ENCODE measurements around the gene ADCY6. TPM values are rescaled to one million over a fixed set of nuclear protein-coding genes. Genes with fewer than 3 reads are reported as not detected.

ADCY6 gene
- total RNA-seq, 4 donors from 2014 or later: 11.4 to 13.6 (median 12.6) TPM

GRCh38 chr12:48768736-48769135 is 20.2 kb downstream of the ADCY6 start:
- no peaks in the 10 kb centered on the region for H3K27me3 ChIP-seq
- peaks cover 0 to 14% of the 10 kb centered on the region in 2 donors for H3K4me1 ChIP-seq
- ATAC-seq: no peak
- TF ChIP-seq, protein P1, sequence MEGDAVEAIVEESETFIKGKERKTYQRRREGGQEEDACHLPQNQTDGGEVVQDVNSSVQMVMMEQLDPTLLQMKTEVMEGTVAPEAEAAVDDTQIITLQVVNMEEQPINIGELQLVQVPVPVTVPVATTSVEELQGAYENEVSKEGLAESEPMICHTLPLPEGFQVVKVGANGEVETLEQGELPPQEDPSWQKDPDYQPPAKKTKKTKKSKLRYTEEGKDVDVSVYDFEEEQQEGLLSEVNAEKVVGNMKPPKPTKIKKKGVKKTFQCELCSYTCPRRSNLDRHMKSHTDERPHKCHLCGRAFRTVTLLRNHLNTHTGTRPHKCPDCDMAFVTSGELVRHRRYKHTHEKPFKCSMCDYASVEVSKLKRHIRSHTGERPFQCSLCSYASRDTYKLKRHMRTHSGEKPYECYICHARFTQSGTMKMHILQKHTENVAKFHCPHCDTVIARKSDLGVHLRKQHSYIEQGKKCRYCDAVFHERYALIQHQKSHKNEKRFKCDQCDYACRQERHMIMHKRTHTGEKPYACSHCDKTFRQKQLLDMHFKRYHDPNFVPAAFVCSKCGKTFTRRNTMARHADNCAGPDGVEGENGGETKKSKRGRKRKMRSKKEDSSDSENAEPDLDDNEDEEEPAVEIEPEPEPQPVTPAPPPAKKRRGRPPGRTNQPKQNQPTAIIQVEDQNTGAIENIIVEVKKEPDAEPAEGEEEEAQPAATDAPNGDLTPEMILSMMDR (IDR thresholded peaks at IDR 0.05 in 4 of 5, conservative IDR thresholded peaks at IDR 0.05 in 1 of 5): no peak
- no peak for TF ChIP-seq POLR2A (IDR thresholded peaks at IDR 0.05)
- DNase-seq: no peak
- no peaks in the 10 kb centered on the region for H3K9me3 ChIP-seq
- H3K4me3 ChIP-seq: no peak overlapping the region
- intact Hi-C loops (cut with DNase I; ENCODE audit: low total_unique reads): no loop called here
- in situ Hi-C loops (cut with MboI; ENCODE audit: low sequenced_read_pairs in 4 of 4): no loop called here
- H3K36me3 ChIP-seq: peaks cover 0 to 52% of the 10 kb centered on the region in 2 donors
- H3K27ac ChIP-seq: no peak overlapping the region

DNA sequence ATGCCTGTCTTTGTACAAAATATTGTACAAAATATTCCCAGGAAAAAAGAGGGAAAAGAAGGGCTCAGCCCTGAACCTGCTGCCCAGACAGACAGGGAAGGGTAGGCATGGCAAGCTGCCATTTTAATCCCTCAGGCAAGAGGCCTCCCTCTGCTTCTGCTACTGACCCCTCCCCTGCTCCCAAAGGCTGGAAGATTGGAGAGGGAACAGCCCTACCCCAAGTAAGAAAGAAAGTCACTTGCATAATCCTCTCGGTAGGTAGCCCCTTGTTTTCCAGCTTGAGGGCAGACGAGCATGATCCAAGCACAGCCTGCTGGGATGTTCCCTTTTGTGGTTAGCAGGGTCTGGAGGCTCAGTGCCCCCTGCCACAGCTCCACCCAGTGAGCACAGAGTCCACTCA is 20.7 kb downstream of the ADCY6 start:
- Histone ChIP-seq H3K27ac (no peak overlapping the region), H3K36me3 (peaks cover 0 to 46% of the 10 kb centered on the region in 2 donors), H3K27me3 (no peaks in the 10 kb centered on the region), H3K4me1 (peaks cover 0 to 14% of the 10 kb centered on the region in 2 donors), H3K9me3 (no peaks in the 10 kb centered on the region), H3K4me3 (no peak overlapping the region)
- DNase-seq (no peak), ATAC-seq (no peak)
- TF ChIP-seq POLR2A (IDR thresholded peaks at IDR 0.05): no peak
- TF ChIP-seq, protein P1 (IDR thresholded peaks at IDR 0.05 in 4 of 5, conservative IDR thresholded peaks at IDR 0.05 in 1 of 5): no peak
- intact Hi-C loops (cut with DNase I; ENCODE audit: low total_unique reads) (no loop called here), in situ Hi-C loops (cut with MboI; ENCODE audit: low sequenced_read_pairs in 4 of 4) (no loop called here)

- ATAC-seq (no peak), DNase-seq (no peak)
- in situ Hi-C loops (cut with MboI; ENCODE audit: low sequenced_read_pairs in 4 of 4) (no loop called here), intact Hi-C loops (cut with DNase I; ENCODE audit: low total_unique reads) (no loop called here)
- H3K27ac ChIP-seq: no peak overlapping the region
- no peak overlapping the region for H3K4me3 ChIP-seq
- H3K36me3 ChIP-seq: peaks cover 0 to 39% of the 10 kb centered on the region in 2 donors
- no peaks in the 10 kb centered on the region for H3K9me3 ChIP-seq
- no peak for TF ChIP-seq POLR2A (IDR thresholded peaks at IDR 0.05)
- TF ChIP-seq, protein P1 (IDR thresholded peaks at IDR 0.05 in 4 of 5, conservative IDR thresholded peaks at IDR 0.05 in 1 of 5): no peak
- H3K4me1 ChIP-seq: peaks cover 0 to 14% of the 10 kb centered on the region in 2 donors
- no peaks in the 10 kb centered on the region for H3K27me3 ChIP-seq
Measured at GRCh38 chr12:48767521-48767920, 21.4 kb downstream of the ADCY6 start.

DNA sequence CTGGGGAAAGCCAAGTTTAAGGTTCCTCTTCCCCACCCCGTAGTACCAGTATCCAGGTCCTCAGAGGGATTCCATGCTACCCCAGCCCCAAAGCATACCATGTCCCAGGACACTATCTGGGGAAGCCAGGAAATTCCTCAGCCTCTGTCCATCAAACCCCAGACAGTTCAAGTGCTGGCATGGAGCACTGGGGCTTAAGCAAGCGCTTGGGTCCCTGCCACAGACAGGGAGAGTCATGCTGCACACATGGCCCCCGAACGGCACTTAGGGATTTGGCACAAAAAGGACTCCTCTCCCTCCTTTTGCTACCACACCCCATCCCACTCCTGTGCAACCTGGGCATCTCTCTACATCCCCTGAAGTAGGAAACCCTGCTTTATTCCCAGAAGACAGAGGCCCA is 21.8 kb downstream of the ADCY6 start:
- intact Hi-C loops (cut with DNase I; ENCODE audit: low total_unique reads): no loop called here
- H3K9me3 ChIP-seq: no peaks in the 10 kb centered on the region
- in situ Hi-C loops (cut with MboI; ENCODE audit: low sequenced_read_pairs in 4 of 4): no loop called here
- H3K36me3 ChIP-seq: peaks cover 0 to 35% of the 10 kb centered on the region in 2 donors
- peaks cover 0 to 14% of the 10 kb centered on the region in 2 donors for H3K4me1 ChIP-seq
- no peak overlapping the region for H3K4me3 ChIP-seq
- H3K27ac ChIP-seq: no peak overlapping the region
- no peak for ATAC-seq
- no peaks in the 10 kb centered on the region for H3K27me3 ChIP-seq
- no peak for DNase-seq
- TF ChIP-seq, protein P1 (IDR thresholded peaks at IDR 0.05 in 4 of 5, conservative IDR thresholded peaks at IDR 0.05 in 1 of 5): no peak
- TF ChIP-seq POLR2A (IDR thresholded peaks at IDR 0.05): no peak

- H3K4me1 ChIP-seq: peaks cover 0 to 14% of the 10 kb centered on the region in 2 donors
- peaks cover 0 to 22% of the 10 kb centered on the region in 2 donors for H3K36me3 ChIP-seq
- TF ChIP-seq, protein P1 (IDR thresholded peaks at IDR 0.05 in 4 of 5, conservative IDR thresholded peaks at IDR 0.05 in 1 of 5): no peak
- no peak for TF ChIP-seq POLR2A (IDR thresholded peaks at IDR 0.05)
- intact Hi-C loops (cut with DNase I; ENCODE audit: low total_unique reads) (no loop called here), in situ Hi-C loops (cut with MboI; ENCODE audit: low sequenced_read_pairs in 4 of 4) (no loop called here)
- ATAC-seq: no peak
- H3K9me3 ChIP-seq: no peaks in the 10 kb centered on the region
- no peak overlapping the region for H3K4me3 ChIP-seq
- no peaks in the 10 kb centered on the region for H3K27me3 ChIP-seq
- DNase-seq: no peak
- no peak overlapping the region for H3K27ac ChIP-seq
Measured at GRCh38 chr12:48765753-48766162, 23.1 kb downstream of the ADCY6 start.

Data from gastrocnemius medialis (tissue), 4 donors.